Measurements from ENCODE around the gene JMJD6.

JMJD6 gene

DNA sequence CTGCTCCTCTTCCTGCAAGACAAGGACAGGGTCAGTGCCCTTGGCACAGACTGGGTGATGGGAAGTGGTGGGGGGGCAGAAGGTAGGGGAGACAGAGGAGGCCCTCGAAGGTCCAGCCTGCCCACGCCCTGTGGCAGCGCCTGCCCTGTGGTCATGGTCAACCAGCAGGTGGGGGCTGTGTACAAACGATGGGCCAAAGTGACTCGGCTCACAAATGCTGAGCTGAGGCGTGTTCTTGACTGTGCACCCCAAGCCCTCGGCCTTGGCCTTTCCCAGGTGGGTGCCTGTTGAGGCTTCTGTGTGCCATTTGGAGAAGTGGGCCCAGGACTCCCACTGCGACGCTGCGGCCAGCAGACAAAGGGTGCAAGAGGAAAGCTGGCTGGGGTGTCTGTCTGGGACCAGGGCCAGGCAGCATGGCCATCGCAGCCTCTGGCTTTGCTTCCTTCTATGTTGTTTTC is 38.2 kb downstream of the JMJD6 start:
- Histone ChIP-seq H3K9me3 (replicated peaks; ENCODE audit: low read length) (no peaks in the 10 kb centered on the region), H3K4me2 (ENCODE audit: low read length) (peak overlapping the region; percentile 74), H3K4me3 (ENCODE audit: low read length) (peak overlapping the region; percentile 34), H3K4me1 (ENCODE audit: control insufficient read depth, insufficient read depth, low read length) (peaks cover 70% of the 10 kb centered on the region), H3K27me3 (ENCODE audit: control insufficient read depth, insufficient read depth, low read length) (no peaks in the 10 kb centered on the region), H3K9ac (ENCODE audit: low read depth, low read length) (peak overlapping the region; percentile 76), H3K36me3 (ENCODE audit: insufficient read depth, low read length) (peaks cover 40% of the 10 kb centered on the region)

DNA sequence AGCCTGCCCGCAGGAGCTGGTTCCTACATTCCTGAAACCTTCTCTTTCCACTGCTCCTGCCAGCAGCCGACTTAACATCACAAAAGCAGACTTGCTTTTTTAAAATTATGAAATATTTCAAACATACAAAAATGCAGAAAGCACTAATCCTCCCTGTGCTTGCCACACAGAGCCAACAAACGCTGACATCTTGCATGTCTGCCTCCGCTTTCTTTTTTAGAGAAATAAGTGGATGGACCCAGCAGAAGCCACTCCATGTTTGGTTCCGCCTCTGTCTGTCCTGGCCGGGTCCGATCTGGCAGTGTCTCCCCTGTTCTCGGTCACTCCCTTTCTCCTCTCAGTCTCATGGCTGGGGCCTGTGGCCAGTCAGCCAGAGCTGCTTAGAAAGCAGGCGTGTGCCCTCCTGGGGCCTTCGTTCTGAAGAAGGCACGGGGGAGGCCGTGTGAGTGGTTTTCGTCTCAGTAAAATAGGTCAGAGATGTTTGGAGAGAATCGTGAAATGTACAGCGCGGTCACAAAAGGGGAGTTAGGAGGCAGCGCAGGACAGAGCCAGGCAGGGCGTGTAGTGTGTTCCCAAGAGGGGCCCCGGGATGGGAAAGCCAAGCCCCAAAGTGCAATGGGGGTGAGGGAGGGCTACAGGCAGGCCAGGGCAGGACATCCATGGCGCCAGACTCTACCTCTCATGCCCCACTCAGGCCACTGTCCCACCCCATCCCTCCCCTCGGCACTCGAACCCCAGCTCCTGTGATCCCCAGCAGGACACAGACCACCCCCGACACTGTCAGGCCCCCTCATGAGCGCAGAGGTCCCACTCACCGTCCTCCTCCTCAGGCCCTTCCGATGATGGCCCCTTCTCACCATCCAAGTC is 38.9 kb downstream of the JMJD6 start:
- Histone ChIP-seq H3K9ac (ENCODE audit: low read depth, low read length) (peak overlapping the region; percentile 76), H3K4me2 (ENCODE audit: low read length) (peak overlapping the region; percentile 74), H3K4me1 (ENCODE audit: control insufficient read depth, insufficient read depth, low read length) (peaks cover 71% of the 10 kb centered on the region), H3K4me3 (ENCODE audit: low read length) (peak overlapping the region; percentile 34), H3K27me3 (ENCODE audit: control insufficient read depth, insufficient read depth, low read length) (no peaks in the 10 kb centered on the region), H3K36me3 (ENCODE audit: insufficient read depth, low read length) (peaks cover 47% of the 10 kb centered on the region), H3K9me3 (replicated peaks; ENCODE audit: low read length) (no peaks in the 10 kb centered on the region)

DNA sequence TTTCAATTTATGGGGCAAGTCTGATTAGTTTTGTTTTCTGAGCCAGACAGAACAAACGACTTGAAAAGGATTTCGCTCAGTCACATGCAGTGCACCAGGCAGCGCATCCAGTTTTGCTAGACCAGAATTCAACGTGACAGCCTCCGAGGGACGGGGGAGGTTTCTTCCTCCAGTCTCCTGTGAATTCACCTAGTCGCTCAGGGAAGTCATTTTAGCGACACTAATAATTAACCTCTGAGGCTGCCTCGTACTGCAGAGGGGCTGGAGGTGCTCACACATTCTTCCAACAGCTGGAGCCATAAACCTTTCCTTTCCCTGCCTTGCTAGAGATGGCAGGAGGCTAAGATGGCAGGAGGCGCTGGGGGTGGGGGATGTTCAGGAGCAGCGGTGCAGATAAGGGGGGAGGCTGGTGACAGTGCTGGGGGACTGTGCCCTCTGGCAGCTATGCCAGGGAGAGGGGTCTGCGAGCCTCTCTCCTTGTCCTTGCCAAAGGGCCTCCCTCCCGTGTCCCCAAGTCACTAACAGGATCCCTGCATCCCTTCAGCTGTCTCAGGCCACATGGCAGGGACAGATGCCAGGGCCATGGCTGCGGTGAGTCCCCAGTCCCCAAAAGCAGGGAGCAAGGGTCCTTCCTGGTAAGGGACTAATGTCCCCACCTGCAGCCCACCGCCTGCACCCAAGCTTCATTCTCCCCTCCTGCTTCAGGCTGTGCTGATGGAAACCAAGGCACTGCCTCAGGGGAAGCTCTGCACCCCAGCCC is 39.7 kb downstream of the JMJD6 start:
- Histone ChIP-seq H3K9me3 (replicated peaks; ENCODE audit: low read length) (no peaks in the 10 kb centered on the region), H3K4me3 (ENCODE audit: low read length) (no peak overlapping the region), H3K4me1 (ENCODE audit: control insufficient read depth, insufficient read depth, low read length) (peaks cover 77% of the 10 kb centered on the region), H3K4me2 (ENCODE audit: low read length) (peak overlapping the region; percentile 74), H3K9ac (ENCODE audit: low read depth, low read length) (peak overlapping the region; percentile 76), H3K36me3 (ENCODE audit: insufficient read depth, low read length) (peaks cover 48% of the 10 kb centered on the region), H3K27me3 (ENCODE audit: control insufficient read depth, insufficient read depth, low read length) (no peaks in the 10 kb centered on the region)

DNA sequence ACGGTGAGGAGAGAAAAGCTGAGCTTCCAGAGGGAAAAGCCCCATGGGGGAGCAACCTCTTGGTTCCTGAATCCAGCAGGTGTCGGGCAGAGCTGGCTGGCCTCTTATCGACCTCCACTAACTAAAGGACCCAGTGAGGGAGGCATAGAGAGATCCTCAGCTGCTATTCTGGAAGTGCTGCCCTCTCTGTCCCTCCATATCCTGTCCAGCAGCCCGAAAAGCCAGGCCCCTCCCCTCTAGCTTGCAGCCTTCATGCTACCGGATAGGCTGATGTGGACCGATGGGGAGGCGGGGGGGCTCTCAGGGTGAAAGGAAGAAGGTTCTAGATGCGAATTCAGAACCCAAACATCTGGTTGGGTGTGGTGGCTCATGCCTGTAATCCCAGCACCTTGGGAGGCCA is 40.6 kb downstream of the JMJD6 start:
- Histone ChIP-seq H3K4me1 (ENCODE audit: control insufficient read depth, insufficient read depth, low read length) (peaks cover 76% of the 10 kb centered on the region), H3K36me3 (ENCODE audit: insufficient read depth, low read length) (peaks cover 45% of the 10 kb centered on the region), H3K27me3 (ENCODE audit: control insufficient read depth, insufficient read depth, low read length) (no peaks in the 10 kb centered on the region), H3K9ac (ENCODE audit: low read depth, low read length) (no peak overlapping the region), H3K9me3 (replicated peaks; ENCODE audit: low read length) (no peaks in the 10 kb centered on the region), H3K4me3 (ENCODE audit: low read length) (no peak overlapping the region), H3K4me2 (ENCODE audit: low read length) (no peak overlapping the region)

GRCh38 chr17:76685366-76685765 is 41.0 kb downstream of the JMJD6 start:
- Histone ChIP-seq H3K4me3 (ENCODE audit: low read length) (no peak overlapping the region), H3K36me3 (ENCODE audit: insufficient read depth, low read length) (peaks cover 50% of the 10 kb centered on the region), H3K4me2 (ENCODE audit: low read length) (no peak overlapping the region), H3K9ac (ENCODE audit: low read depth, low read length) (no peak overlapping the region), H3K27me3 (ENCODE audit: control insufficient read depth, insufficient read depth, low read length) (no peaks in the 10 kb centered on the region), H3K4me1 (ENCODE audit: control insufficient read depth, insufficient read depth, low read length) (peaks cover 73% of the 10 kb centered on the region), H3K9me3 (replicated peaks; ENCODE audit: low read length) (no peaks in the 10 kb centered on the region)

DNA sequence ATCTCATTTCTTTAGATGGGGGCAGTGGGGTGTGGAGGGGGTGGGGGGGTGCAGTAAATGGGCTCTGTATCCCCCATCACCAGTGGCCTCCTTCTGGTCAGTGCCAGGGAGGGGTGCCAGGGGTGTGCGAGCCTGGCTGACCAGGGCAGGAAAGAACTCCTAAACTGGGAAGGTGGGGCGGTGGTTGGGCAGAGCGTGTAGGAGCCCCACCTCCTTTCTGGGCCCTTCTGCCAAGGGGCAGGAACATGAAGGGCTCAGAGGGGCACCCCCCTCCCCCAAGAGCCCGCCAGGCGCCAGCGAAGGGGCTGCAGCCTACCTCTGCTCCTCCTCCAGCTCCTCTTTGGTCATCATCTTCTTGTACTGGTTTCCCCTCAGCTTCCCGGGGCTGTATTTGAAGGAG is 41.6 kb downstream of the JMJD6 start:
- Histone ChIP-seq H3K9ac (ENCODE audit: low read depth, low read length) (no peak overlapping the region), H3K4me2 (ENCODE audit: low read length) (no peak overlapping the region), H3K36me3 (ENCODE audit: insufficient read depth, low read length) (peaks cover 52% of the 10 kb centered on the region), H3K4me3 (ENCODE audit: low read length) (no peak overlapping the region), H3K9me3 (replicated peaks; ENCODE audit: low read length) (no peaks in the 10 kb centered on the region), H3K27me3 (ENCODE audit: control insufficient read depth, insufficient read depth, low read length) (no peaks in the 10 kb centered on the region), H3K4me1 (ENCODE audit: control insufficient read depth, insufficient read depth, low read length) (peaks cover 69% of the 10 kb centered on the region)

DNA sequence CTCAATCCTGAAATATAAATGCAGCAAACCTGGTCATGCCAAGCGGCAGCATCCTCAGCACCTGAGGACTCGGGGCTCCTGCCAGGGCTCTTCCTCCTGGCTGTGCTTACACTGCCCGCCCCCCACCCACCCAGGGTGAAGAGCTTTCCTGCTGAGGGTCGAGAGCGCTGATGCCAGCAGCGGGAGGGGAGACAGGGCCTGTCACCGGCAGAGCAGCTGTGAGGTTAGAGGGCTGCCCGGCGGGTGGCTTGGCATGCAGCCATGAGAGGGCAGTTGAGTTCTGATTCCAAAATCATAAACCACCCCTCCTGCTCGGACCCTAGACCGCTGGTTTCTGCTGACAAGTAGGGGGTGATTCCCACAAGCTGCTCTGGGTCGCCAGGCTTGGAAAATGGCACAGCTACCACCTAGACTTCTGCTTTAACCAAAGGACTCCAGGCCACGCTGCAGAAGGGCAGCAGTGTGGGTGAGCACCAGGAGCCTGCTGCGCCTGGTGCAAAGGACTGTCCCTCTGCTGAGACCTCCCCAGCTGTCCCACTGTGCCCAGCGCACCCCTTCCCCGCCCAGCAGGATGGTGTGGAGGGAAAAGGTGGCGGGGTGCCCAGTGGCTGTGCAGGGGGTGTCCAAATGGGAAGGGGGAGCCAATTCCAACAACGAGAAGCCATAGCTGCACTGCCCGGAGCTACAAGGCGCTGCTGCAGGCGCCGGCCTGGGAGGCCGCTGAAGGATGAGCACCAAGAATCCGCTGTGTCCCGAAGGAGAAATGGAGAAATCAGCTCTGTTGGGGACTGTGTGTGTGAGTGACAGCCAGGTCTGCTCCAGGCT is 42.3 kb downstream of the JMJD6 start:
- Histone ChIP-seq H3K9ac (ENCODE audit: low read depth, low read length) (no peak overlapping the region), H3K36me3 (ENCODE audit: insufficient read depth, low read length) (peaks cover 54% of the 10 kb centered on the region), H3K4me3 (ENCODE audit: low read length) (no peak overlapping the region), H3K27me3 (ENCODE audit: control insufficient read depth, insufficient read depth, low read length) (no peaks in the 10 kb centered on the region), H3K4me1 (ENCODE audit: control insufficient read depth, insufficient read depth, low read length) (peaks cover 63% of the 10 kb centered on the region), H3K4me2 (ENCODE audit: low read length) (no peak overlapping the region), H3K9me3 (replicated peaks; ENCODE audit: low read length) (no peaks in the 10 kb centered on the region)

DNA sequence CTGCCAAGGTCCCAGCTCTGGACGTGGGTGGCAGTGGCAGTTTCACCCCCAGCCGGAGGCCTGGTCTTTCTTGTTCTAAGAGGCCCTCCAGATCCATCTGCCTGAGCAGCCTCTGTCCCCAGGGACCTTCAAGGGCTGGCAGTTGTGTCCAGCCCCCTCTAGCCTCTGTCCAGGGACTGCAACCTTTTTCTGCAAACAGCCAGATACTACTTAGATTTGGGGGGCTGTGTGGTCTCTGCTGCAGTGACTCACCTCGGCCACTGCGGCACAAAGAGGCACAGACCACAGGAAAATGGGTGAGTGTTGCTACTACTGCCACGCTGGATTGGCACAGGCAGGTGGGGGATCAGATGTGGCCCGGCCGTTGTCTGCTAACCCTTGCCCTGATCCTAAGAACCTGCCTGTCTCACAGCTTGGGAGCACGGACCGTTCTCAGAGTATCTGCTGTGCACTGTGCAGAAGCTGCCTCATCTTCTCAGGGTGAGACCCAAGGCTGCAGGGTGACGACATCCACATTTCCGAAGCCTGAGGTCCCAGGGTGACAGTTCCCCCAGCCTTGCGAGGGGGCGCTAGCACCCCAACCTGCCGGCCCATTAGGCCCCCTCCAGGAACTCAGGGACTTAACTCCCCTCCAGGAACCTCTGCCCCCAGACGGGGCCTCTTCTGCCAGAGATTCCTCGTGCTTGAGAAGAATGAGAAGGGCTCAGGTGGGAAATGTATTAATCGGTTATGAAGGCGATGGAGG is 43.2 kb downstream of the JMJD6 start:
- peaks cover 54% of the 10 kb centered on the region for H3K4me1 ChIP-seq (ENCODE audit: control insufficient read depth, insufficient read depth, low read length)
- no peaks in the 10 kb centered on the region for H3K9me3 ChIP-seq (replicated peaks; ENCODE audit: low read length)
- peak overlapping the region; percentile 35 for H3K4me3 ChIP-seq (ENCODE audit: low read length)
- peaks cover 63% of the 10 kb centered on the region for H3K36me3 ChIP-seq (ENCODE audit: insufficient read depth, low read length)
- H3K4me2 ChIP-seq (ENCODE audit: low read length), result peak overlapping the region; percentile 62
- H3K9ac ChIP-seq (ENCODE audit: low read depth, low read length), result peak overlapping the region; percentile 61
- H3K27me3 ChIP-seq (ENCODE audit: control insufficient read depth, insufficient read depth, low read length), result no peaks in the 10 kb centered on the region

- Histone ChIP-seq H3K9me3 (replicated peaks; ENCODE audit: low read length) (no peaks in the 10 kb centered on the region), H3K27me3 (ENCODE audit: control insufficient read depth, insufficient read depth, low read length) (no peaks in the 10 kb centered on the region), H3K4me1 (ENCODE audit: control insufficient read depth, insufficient read depth, low read length) (peaks cover 45% of the 10 kb centered on the region), H3K4me2 (ENCODE audit: low read length) (peak overlapping the region; percentile 62), H3K36me3 (ENCODE audit: insufficient read depth, low read length) (peaks cover 62% of the 10 kb centered on the region), H3K4me3 (ENCODE audit: low read length) (peak overlapping the region; percentile 35), H3K9ac (ENCODE audit: low read depth, low read length) (peak overlapping the region; percentile 61)
These were observed 44.1 kb downstream of the JMJD6 start for GRCh38 chr17:76682296-76682695.

GRCh38 chr17:76681222-76682137 is 44.9 kb downstream of the JMJD6 start:
- no peak overlapping the region for H3K4me3 ChIP-seq (ENCODE audit: low read length)
- peaks cover 56% of the 10 kb centered on the region for H3K36me3 ChIP-seq (ENCODE audit: insufficient read depth, low read length)
- H3K9ac ChIP-seq (ENCODE audit: low read depth, low read length), result peak overlapping the region; percentile 61
- H3K4me2 ChIP-seq (ENCODE audit: low read length), result peak overlapping the region; percentile 62
- peaks cover 37% of the 10 kb centered on the region for H3K4me1 ChIP-seq (ENCODE audit: control insufficient read depth, insufficient read depth, low read length)
- no peaks in the 10 kb centered on the region for H3K27me3 ChIP-seq (ENCODE audit: control insufficient read depth, insufficient read depth, low read length)
- no peaks in the 10 kb centered on the region for H3K9me3 ChIP-seq (replicated peaks; ENCODE audit: low read length)

Measured in skeletal muscle satellite cell (primary cell).